Measurements from ENCODE around the gene P2RY12.

DNA sequence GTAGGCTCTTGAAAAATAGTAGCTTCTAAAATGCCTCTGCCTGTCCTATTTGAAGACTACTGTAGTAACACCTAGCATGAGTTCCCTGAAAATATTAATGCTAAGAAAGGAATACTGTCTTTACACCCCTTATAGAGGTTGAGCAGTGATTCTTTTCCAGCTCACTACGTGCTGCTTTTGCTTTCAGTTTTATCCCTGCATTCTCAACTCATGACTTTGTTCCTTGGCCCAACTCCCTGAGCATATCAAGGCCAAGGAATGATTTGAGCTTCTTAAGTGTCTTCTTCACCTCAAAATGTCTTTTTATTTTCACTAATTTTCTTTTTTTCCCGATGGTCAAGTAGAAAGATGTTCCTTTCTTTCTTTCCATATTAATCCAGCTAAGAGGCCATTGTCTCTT is 38.7 kb downstream of the P2RY12 start:
- TF ChIP-seq POLR2A (IDR thresholded peaks at IDR 0.05; ENCODE audit: low read depth, low read length) (no peak), POLR2AphosphoS5 (IDR thresholded peaks at IDR 0.05; ENCODE audit: low read depth, low read length) (no peak), PAX5 (IDR thresholded peaks at IDR 0.05; ENCODE audit: insufficient read depth, low read length, severe bottlenecking) (no peak), SPI1 (IDR thresholded peaks at IDR 0.05; ENCODE audit: low read depth, low read length) (no peak), TAF1 (IDR thresholded peaks at IDR 0.05; ENCODE audit: low read depth, low read length) (no peak), POU2F2 (IDR thresholded peaks at IDR 0.05; ENCODE audit: low read depth, low read length) (no peak)
